ENCODE results near the gene ZBTB12. TPM values are rescaled to one million over a fixed set of nuclear protein-coding genes. Genes with fewer than 3 reads are reported as not detected.
"Not testable (repeated sequence)": the region's sequence is repeated elsewhere in the genome, so short reads cannot be mapped to it uniquely, and the experiment has no call there.

ZBTB12 gene
- polyA plus RNA-seq, 3 donors, result 27.7 to 35.2 (median 29.6) TPM

DNA sequence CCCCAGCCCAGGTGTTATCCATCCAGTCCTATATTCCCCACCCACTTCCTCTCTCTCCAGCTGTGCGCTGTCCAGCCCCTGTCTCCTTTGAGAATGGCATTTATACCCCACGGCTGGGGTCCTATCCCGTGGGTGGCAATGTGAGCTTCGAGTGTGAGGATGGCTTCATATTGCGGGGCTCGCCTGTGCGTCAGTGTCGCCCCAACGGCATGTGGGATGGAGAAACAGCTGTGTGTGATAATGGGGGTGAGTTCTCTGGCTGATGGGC, 26.7 kb upstream of the ZBTB12 start:
- no peak for DNase-seq

DNA sequence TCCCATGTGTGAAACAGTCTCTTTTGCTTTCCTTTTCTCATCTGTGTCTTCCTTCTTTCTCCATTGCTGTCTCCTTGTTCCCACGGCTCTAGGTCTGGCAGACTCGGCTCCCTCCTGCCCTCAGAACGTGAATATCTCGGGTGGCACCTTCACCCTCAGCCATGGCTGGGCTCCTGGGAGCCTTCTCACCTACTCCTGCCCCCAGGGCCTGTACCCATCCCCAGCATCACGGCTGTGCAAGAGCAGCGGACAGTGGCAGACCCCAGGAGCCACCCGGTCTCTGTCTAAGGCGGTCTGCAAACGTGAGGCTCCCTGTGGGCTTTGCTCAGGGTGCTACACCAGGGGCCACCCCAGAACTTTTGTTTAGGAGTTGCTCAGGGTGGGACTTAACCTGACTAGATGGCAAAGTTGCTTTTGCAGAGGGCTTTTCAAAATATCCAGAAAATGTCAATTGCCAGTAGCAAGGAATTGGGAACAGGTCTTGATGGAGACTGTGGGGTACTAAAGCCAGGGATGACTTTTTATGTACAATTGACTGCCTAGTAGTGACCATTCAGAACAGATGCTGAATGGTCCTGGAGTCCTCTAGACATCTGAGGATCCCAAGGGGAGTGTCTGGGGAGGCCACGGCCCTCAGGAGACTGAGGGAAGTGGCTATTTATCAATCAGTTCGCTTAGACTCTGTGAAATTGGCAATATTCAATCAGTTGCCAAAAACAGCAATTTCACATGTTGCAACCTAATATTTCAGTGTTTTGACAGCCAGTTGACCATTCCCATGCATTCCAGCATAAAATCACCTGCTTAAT, 26.2 kb upstream of the ZBTB12 start:
- DNase-seq, result no peak

GRCh38 chr6:31927242-31927862, 25.5 kb upstream of the ZBTB12 start, which contains the start of gene C2:
C2 (plus strand) TSS chr6:31927717; CDS start chr6:31927753, 36 bp downstream.
- DNase-seq, result no peak

DNA sequence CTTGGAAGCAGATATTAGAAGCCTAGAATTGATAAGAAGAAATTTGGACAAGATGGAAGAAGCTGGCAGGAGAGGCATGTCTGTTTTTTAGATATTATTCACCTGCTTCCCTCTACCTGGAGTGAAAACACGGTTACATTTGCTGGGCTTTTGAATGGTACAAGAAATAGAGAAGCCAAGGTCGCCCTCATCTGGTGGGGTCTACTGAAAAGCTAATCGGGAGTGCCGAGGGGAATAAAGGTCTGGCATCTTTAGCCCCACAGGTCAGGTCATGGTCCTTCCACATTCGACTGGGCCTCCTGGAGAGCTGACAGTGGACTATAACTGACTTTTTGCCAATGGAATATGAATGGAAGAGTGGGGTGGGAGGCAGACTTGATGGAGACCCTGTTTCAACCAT, 21.1 kb upstream of the ZBTB12 start:
- DNase-seq, result no peak

- DNase-seq, result no peak
Observed at GRCh38 chr6:31920811-31921210, 18.9 kb upstream of the ZBTB12 start.

- no peak for DNase-seq
Observed at GRCh38 chr6:31919624-31920303, 17.9 kb upstream of the ZBTB12 start.

DNA sequence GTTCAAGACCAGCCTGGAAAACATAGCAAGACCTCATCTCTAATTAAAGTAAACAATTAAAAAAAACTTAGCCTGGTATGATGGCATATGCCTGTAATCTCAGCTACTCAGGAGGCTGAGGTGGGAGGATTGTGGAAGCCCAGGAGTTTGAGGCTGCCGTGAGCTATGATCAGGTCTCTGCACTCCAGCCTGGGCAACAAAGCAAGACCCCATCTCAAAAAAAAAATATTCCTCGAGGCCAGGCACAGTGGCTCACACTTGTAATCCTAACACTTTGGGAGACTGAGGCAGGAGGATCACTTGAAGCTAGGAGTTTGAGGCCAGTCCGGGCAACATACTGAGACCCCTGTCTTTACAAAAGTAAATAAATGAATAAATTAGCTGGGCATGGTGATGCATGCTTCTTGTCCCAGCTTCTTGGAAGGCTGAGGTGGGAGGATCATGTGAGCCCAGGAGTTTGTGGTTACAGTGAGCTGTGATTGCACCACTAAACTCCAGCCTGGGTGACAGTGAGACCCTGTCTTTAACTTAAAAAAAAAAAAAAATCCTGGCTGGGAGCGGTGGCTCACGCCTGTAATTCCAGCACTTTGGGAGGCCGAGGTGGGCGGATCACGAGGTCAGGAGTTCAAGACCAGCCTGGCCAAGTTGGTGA, 16.3 kb upstream of the ZBTB12 start:
- DNase-seq, result no peak

DNA sequence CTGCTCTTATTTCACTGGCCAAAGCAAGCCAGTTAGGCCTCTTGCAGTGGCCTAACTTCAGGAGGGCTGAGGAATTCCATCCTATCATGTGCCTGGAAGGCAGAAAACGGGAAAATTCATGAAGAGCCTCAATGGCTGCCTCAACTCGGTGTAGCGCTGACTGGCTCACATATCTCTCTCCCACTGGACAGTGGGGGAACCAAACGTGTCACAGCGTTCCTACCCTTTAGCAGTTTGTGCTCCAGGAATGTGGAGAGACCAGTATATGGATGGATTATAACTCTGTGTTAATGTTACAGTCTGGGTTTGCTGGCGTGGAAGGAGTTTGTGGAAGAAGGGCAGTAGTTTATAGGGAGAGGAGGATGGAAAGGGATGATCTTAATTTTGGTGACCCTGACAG, 13.9 kb upstream of the ZBTB12 start:
- no peak for DNase-seq

- no peak for DNase-seq
Observed at GRCh38 chr6:31915351-31915750, 13.5 kb upstream of the ZBTB12 start.

DNA sequence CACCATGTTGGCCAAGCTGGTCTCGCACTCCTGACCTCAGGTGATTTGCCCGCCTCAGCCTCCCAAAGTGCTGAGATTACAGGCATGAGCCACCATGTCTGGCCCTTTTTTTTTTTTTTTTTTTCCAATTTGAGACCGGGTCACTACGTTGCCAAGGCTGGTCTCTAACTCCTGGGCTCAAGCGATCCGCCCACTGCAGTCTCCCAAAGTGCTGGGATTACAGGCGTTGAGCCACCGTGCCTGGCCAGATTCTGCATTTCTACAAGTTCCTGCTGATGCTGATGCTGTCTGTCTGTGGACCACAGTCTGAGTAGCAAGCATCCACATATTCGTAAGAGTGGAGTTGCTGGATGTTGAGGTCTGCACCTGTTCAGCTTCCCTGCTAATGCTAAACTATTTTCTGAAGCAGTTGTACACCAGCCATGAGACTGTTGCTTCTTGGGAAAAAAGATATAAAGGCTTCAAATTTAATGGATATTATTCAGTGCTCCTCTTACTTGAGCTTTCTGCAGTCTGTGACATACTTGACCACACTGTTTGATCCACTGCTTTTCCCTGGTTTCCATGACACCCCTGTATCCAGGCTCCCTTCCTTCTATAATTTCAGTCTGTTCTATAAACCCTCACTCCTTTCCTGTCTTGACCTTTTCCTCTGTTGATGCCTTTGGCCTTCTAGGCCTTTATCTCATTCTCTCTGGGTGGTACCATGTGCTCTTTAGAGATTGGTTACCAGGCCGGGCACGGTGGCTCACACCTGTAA, 10.1 kb upstream of the ZBTB12 start:
- DNase-seq, result no peak

DNA sequence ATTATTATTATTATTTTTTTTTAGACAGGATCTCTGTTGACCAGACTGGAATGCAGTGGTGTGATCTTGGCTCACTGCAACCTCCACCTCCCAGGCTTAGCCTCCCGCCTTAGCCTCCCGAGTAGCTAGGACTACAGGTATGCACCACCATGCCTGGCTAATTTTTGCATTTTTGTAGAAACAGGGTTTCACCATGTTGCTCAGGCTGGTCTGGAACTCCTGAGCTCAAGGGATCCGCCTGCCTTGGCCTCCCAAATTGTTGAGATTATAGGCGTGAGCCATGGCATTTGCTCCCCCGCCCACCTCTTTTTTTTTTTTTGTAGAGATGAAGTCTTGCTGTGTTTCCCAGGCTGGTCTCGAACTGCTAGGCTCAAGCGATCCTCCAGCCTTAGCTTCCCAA, 7.4 kb upstream of the ZBTB12 start:
- DNase-seq, result not testable (repeated sequence)

DNA sequence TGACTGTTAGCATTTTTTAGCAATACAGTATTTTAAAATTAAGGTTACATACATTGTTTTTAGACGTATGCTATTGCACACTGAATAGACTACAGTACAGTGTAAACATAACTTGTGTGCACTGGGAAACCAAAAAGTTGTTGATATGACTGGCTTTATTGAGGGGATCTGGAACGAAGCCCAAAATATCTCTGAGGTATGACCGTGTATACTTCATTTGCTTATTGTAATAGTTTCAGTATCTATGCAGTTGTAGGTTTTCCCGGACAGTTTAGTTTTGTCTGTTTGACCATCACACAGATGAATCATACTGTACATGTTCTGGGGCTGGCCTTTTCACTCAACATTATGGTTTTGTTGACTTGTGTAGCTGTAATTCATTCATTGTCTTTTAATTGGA, 6.9 kb upstream of the ZBTB12 start:
- DNase-seq, result no peak

DNA sequence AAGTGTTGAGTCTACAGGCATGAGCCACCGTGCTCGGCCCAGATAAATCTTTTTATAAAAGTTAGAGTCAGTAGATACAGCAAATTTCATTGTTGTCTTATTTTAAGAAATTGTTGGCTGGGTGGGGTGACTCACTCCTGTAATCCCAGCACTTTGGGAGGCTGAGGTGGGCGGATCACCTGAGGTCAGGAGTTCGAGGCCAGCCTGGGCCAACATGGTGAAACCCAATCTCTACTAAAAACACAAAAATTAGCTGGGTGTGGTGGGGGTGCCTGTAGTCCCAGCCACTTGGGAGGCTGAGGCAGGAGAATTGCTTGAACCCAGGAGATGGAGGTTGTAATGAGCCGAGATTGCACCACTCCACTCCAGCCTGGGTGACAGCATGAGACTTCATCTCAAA, 6.4 kb upstream of the ZBTB12 start:
- DNase-seq, result not testable (repeated sequence)

GRCh38 chr6:31907158-31907813, 5.4 kb upstream of the ZBTB12 start:
- peak; percentile 45 for DNase-seq

- DNase-seq, result not testable (repeated sequence)
Observed at GRCh38 chr6:31906727-31907126, 4.8 kb upstream of the ZBTB12 start.

GRCh38 chr6:31906122-31906521, 4.2 kb upstream of the ZBTB12 start:
- no peak for DNase-seq

GRCh38 chr6:31905041-31905440, 3.2 kb upstream of the ZBTB12 start:
- no peak for DNase-seq

GRCh38 chr6:31903957-31904356, 2.1 kb upstream of the ZBTB12 start:
- DNase-seq, result no peak

- DNase-seq, result peak; percentile 29
Observed at GRCh38 chr6:31901415-31901952, 402 bp downstream of the ZBTB12 start.

DNA sequence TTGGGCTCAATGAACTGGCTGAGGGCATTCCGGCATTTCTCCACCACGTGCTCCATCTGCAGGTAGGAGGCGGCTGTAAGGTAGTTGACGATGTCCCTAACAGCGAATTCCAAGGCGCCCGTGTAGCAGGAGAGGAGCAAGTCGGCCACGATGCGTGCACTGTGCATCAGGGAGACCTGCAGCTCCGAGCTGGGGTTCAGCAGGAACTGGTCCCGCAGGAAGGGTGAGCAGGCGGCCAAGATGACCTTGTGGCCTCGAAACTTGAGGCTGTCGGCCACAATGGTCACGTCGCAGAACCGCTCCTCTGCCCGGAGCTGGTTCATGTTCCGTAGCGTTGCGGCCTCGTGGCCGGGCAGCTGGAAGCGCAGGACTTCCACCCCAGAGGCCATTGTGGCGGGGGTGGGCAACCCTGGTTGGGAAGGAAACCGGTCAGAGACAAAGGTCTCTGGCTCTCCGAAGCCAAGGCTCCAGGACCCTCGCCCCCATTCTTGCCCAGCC, 920 bp downstream of the ZBTB12 start:
- DNase-seq, result no peak
